ENCODE measurements around the gene APPBP2. TPM values are rescaled to one million over a fixed set of nuclear protein-coding genes. Genes with fewer than 3 reads are reported as not detected.

Gene APPBP2
- polyA plus RNA-seq, 1 donor (not counting 4 experiments of a cell fraction or from before 2014, with no cell fraction given), result 21.1 TPM

DNA sequence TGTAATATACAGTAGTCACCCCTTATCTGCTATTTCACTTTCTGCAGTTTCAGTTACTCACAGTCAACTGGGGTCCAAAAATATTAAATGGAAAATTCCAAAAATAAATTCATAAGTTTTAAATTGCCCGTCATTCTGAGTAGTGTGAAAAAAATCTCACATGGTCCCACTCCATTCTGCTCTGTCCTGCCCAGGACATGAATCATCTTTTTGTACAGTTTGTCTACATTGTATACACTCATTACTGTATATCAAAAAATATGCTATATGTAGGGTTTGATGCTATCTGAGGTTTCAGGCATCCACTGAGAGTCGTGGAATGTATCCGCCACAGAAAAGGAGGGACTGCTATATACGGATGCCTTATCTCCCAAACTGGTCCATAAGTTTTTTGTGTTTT is 16.0 kb upstream of the APPBP2 start:
- H3K4me2 ChIP-seq (ENCODE audit: control insufficient read depth, extremely low read depth, insufficient read depth, low read depth, low read length), result no peak overlapping the region
- no peaks in the 10 kb centered on the region for H3K9me1 ChIP-seq (ENCODE audit: control insufficient read depth, extremely low read depth, insufficient read depth, low read length)
- DNase-seq (ENCODE audit: low read depth, low spot score) (no peak), FAIRE-seq (no peak)
- no peak overlapping the region for H3K27ac ChIP-seq (ENCODE audit: control insufficient read depth, insufficient read depth, low read length)
- no peaks in the 10 kb centered on the region for H3K79me2 ChIP-seq (ENCODE audit: control insufficient read depth, insufficient read depth, low read length)
- dilution Hi-C loops (cut with MboI; ENCODE audit: extremely low pct_ligation_motif_present, low sequenced_read_pairs), result no loop called here
- peaks cover 6% of the 10 kb centered on the region for H3K4me1 ChIP-seq (ENCODE audit: control insufficient read depth, extremely low read depth, insufficient read depth, low read length)
- no peak overlapping the region for H2AFZ ChIP-seq (ENCODE audit: control insufficient read depth, low read length)
- no peaks in the 10 kb centered on the region for H3K9me3 ChIP-seq (ENCODE audit: control insufficient read depth, low read depth, low read length)
- no peaks in the 10 kb centered on the region for H3K36me3 ChIP-seq (ENCODE audit: control insufficient read depth in 2 of 2, extremely low read depth in 1 of 2, insufficient read depth in 2 of 2, low read length in 2 of 2)
- no peak overlapping the region for H3K4me3 ChIP-seq (ENCODE audit: control insufficient read depth in 2 of 3, extremely low read depth in 1 of 3, insufficient read depth in 2 of 3, low read depth in 1 of 3, low read length in 3 of 3)
- no peak for TF ChIP-seq EZH2 (IDR thresholded peaks at IDR 0.05; ENCODE audit: low read length)
- TF ChIP-seq, protein P1, sequence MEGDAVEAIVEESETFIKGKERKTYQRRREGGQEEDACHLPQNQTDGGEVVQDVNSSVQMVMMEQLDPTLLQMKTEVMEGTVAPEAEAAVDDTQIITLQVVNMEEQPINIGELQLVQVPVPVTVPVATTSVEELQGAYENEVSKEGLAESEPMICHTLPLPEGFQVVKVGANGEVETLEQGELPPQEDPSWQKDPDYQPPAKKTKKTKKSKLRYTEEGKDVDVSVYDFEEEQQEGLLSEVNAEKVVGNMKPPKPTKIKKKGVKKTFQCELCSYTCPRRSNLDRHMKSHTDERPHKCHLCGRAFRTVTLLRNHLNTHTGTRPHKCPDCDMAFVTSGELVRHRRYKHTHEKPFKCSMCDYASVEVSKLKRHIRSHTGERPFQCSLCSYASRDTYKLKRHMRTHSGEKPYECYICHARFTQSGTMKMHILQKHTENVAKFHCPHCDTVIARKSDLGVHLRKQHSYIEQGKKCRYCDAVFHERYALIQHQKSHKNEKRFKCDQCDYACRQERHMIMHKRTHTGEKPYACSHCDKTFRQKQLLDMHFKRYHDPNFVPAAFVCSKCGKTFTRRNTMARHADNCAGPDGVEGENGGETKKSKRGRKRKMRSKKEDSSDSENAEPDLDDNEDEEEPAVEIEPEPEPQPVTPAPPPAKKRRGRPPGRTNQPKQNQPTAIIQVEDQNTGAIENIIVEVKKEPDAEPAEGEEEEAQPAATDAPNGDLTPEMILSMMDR (optimal IDR thresholded peaks at IDR 0.05 in 1 of 3, IDR thresholded peaks at IDR 0.05 in 1 of 3, conservative IDR thresholded peaks at IDR 0.05 in 1 of 3; ENCODE audit: extremely low read depth in 1 of 3, insufficient read depth in 2 of 3, low read length in 3 of 3), result no peak
- H3K27me3 ChIP-seq (ENCODE audit: control insufficient read depth, extremely low read depth, insufficient read depth, low read length), result no peaks in the 10 kb centered on the region
- no peaks in the 10 kb centered on the region for H4K20me1 ChIP-seq (ENCODE audit: control insufficient read depth, extremely low read depth, insufficient read depth, low read length)
- H3K9ac ChIP-seq (ENCODE audit: control insufficient read depth, extremely low read depth, insufficient read depth, low read length), result no peak overlapping the region

DNA sequence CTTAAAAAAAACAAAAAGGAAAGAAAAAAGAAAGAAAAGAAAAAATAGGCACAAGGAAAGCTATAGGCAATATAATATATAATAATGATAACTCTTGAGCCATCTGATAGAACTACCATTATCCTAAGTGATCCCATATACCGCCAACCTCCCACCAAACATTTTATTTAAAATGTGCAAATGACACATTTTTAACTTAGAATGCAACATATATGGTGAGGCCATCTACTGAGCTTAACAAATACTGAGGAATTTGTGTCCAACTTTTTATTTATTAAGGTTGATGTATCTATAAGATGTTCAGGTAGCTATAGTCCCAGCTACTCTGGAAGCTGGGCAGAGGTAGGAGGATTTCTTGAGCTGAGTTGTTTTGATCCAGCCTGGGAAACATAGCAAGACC is 14.4 kb upstream of the APPBP2 start:
- H3K9me3 ChIP-seq (ENCODE audit: control insufficient read depth, low read depth, low read length), result no peaks in the 10 kb centered on the region
- DNase-seq (ENCODE audit: low read depth, low spot score) (no peak), FAIRE-seq (no peak)
- H2AFZ ChIP-seq (ENCODE audit: control insufficient read depth, low read length), result no peak overlapping the region
- H3K4me2 ChIP-seq (ENCODE audit: control insufficient read depth, extremely low read depth, insufficient read depth, low read depth, low read length), result no peak overlapping the region
- dilution Hi-C loops (cut with MboI; ENCODE audit: extremely low pct_ligation_motif_present, low sequenced_read_pairs), result no loop called here
- no peaks in the 10 kb centered on the region for H3K9me1 ChIP-seq (ENCODE audit: control insufficient read depth, extremely low read depth, insufficient read depth, low read length)
- H4K20me1 ChIP-seq (ENCODE audit: control insufficient read depth, extremely low read depth, insufficient read depth, low read length), result peaks cover 2% of the 10 kb centered on the region
- no peak overlapping the region for H3K9ac ChIP-seq (ENCODE audit: control insufficient read depth, extremely low read depth, insufficient read depth, low read length)
- H3K4me3 ChIP-seq (ENCODE audit: control insufficient read depth in 2 of 3, extremely low read depth in 1 of 3, insufficient read depth in 2 of 3, low read depth in 1 of 3, low read length in 3 of 3), result no peak overlapping the region
- H3K27ac ChIP-seq (ENCODE audit: control insufficient read depth, insufficient read depth, low read length), result no peak overlapping the region
- H3K79me2 ChIP-seq (ENCODE audit: control insufficient read depth, insufficient read depth, low read length), result no peaks in the 10 kb centered on the region
- H3K36me3 ChIP-seq (ENCODE audit: control insufficient read depth in 2 of 2, extremely low read depth in 1 of 2, insufficient read depth in 2 of 2, low read length in 2 of 2), result no peaks in the 10 kb centered on the region
- peaks cover 6% of the 10 kb centered on the region for H3K4me1 ChIP-seq (ENCODE audit: control insufficient read depth, extremely low read depth, insufficient read depth, low read length)
- TF ChIP-seq EZH2 (IDR thresholded peaks at IDR 0.05; ENCODE audit: low read length), result no peak
- TF ChIP-seq, protein P1 (optimal IDR thresholded peaks at IDR 0.05 in 1 of 3, IDR thresholded peaks at IDR 0.05 in 1 of 3, conservative IDR thresholded peaks at IDR 0.05 in 1 of 3; ENCODE audit: extremely low read depth in 1 of 3, insufficient read depth in 2 of 3, low read length in 3 of 3), result no peak
- no peaks in the 10 kb centered on the region for H3K27me3 ChIP-seq (ENCODE audit: control insufficient read depth, extremely low read depth, insufficient read depth, low read length)

Data from keratinocyte (primary cell).